Mesenchymal stem cell (in vitro differentiated cells and primary cell): ENCODE measurements around the gene DRC7.

Experiments
- DNase-seq: peaks from one replicate; pipeline ENCODE4 v3.0.0-alpha.2; 2013
- H2AFZ ChIP-seq: one replicate; pipeline ENCODE4 v1.6.1; 2013; ENCODE audit warnings: low read depth, mild to moderate bottlenecking, control low read depth, inconsistent platforms, low read length, moderate library complexity
- H2AK5ac ChIP-seq: 2 replicates; pipeline ENCODE4 v1.6.1; 2013; ENCODE audit warnings: low read length, moderate library complexity, mild to moderate bottlenecking, inconsistent platforms; ENCODE audit not compliant: severe bottlenecking
- H2BK120ac ChIP-seq: one replicate; pipeline ENCODE4 v1.6.1; 2013; ENCODE audit warnings: low read depth, mild to moderate bottlenecking, inconsistent platforms, low read length, moderate library complexity
- H2BK12ac ChIP-seq, 2 experiments: one replicate each; pipeline ENCODE4 v1.6.1; 2013; ENCODE audit warnings: inconsistent platforms in 2 of 2, low read length in 2 of 2, mild to moderate bottlenecking in 2 of 2, moderate library complexity in 2 of 2, control low read depth in 1 of 2
- H2BK15ac ChIP-seq: one replicate; pipeline ENCODE4 v1.6.1; 2013; ENCODE audit warnings: mild to moderate bottlenecking, low read depth, inconsistent platforms; ENCODE audit not compliant: poor library complexity, severe bottlenecking
- H2BK5ac ChIP-seq: 2 replicates; pipeline ENCODE4 v1.6.1; 2013; ENCODE audit warnings: low read depth, mild to moderate bottlenecking, low read length, control low read depth, inconsistent platforms; ENCODE audit not compliant: poor library complexity, severe bottlenecking
- H3K14ac ChIP-seq, 2 experiments: one replicate each; pipeline ENCODE4 v1.6.1; 2013; ENCODE audit warnings: inconsistent platforms in 2 of 2, low read length in 2 of 2, control low read depth in 1 of 2, mild to moderate bottlenecking in 1 of 2, moderate library complexity in 1 of 2
- H3K18ac ChIP-seq, 2 experiments: one replicate each; pipeline ENCODE4 v1.6.1; 2013; ENCODE audit warnings: inconsistent platforms in 2 of 2, low read length in 2 of 2, control low read depth in 1 of 2, low read depth in 1 of 2, mild to moderate bottlenecking in 1 of 2
- H3K23ac ChIP-seq, 2 experiments: one replicate each; pipeline ENCODE4 v1.6.1; 2013; ENCODE audit warnings: inconsistent platforms in 2 of 2, low read length in 2 of 2, mild to moderate bottlenecking in 2 of 2, moderate library complexity in 2 of 2, control low read depth in 1 of 2
- H3K27ac ChIP-seq: 2 replicates; pipeline ENCODE4 v1.5.1; 2013; ENCODE audit warnings: mild to moderate bottlenecking, moderate library complexity, low read length, control low read depth, inconsistent platforms; ENCODE audit not compliant: poor library complexity, severe bottlenecking
- H3K27me3 ChIP-seq, 2 experiments: 2 replicates each; pipeline versions ENCODE4 v1.6.1 to v1.7.0; 2013; ENCODE audit warnings: low read length in 2 of 2, mild to moderate bottlenecking in 2 of 2, moderate library complexity in 2 of 2, control low read depth in 1 of 2, inconsistent platforms in 1 of 2; ENCODE audit not compliant: control insufficient read depth in 1 of 2, insufficient read depth in 1 of 2
- H3K36me3 ChIP-seq, 2 experiments: 2 replicates each; pipeline versions ENCODE4 v1.6.1 to v1.7.0; 2013; ENCODE audit warnings: low read length in 2 of 2, control low read depth in 1 of 2, inconsistent platforms in 1 of 2, low read depth in 1 of 2, mild to moderate bottlenecking in 1 of 2; ENCODE audit not compliant: insufficient read depth in 2 of 2, control insufficient read depth in 1 of 2
- H3K4ac ChIP-seq, 2 experiments: one replicate each; pipeline ENCODE4 v1.6.1; 2013; ENCODE audit warnings: inconsistent platforms in 2 of 2, low read length in 2 of 2, mild to moderate bottlenecking in 2 of 2, moderate library complexity in 2 of 2, control low read depth in 1 of 2, low read depth in 1 of 2
- H3K4me1 ChIP-seq: 2 replicates; pipeline ENCODE4 v1.6.1; 2013; ENCODE audit warnings: low read depth, low read length, control low read depth; ENCODE audit not compliant: control insufficient read depth, insufficient read depth
- H3K4me2 ChIP-seq: 2 replicates; pipeline ENCODE4 v1.6.1; 2013; ENCODE audit warnings: low read length, mild to moderate bottlenecking, inconsistent platforms; ENCODE audit not compliant: poor library complexity, severe bottlenecking
- H3K4me3 ChIP-seq, 2 experiments: 2 replicates each; pipeline versions ENCODE4 v1.5.1 to v1.7.0; 2013; ENCODE audit warnings: low read length in 2 of 2, mild to moderate bottlenecking in 2 of 2, control low read depth in 1 of 2, low read depth in 1 of 2; ENCODE audit not compliant: insufficient read depth in 1 of 2
- H3K79me1 ChIP-seq: replicated peaks from 2 replicates; pipeline ENCODE4 v1.6.1; 2013; ENCODE audit warnings: mild to moderate bottlenecking, control low read depth, low read length, inconsistent platforms; ENCODE audit not compliant: poor library complexity, severe bottlenecking
- H3K9ac ChIP-seq: 2 replicates; pipeline ENCODE4 v1.7.0; 2013; ENCODE audit warnings: mild to moderate bottlenecking, low read length, moderate library complexity
- H3K9me3 ChIP-seq: 2 replicates; pipeline ENCODE4 v1.7.0; 2013; ENCODE audit warnings: mild to moderate bottlenecking, low read length; ENCODE audit not compliant: control insufficient read depth
- H4K8ac ChIP-seq: one replicate; pipeline ENCODE4 v1.6.1; 2013; ENCODE audit warnings: inconsistent platforms, mild to moderate bottlenecking, low read length, moderate library complexity
- H4K91ac ChIP-seq: one replicate; pipeline ENCODE4 v1.6.1; 2013; ENCODE audit warnings: mild to moderate bottlenecking, low read length, inconsistent platforms
- WGBS: methylation state at CpG from one replicate; pipeline ENCODE4 v1.1.7; 2013; ENCODE audit warnings: mixed read lengths; 5-methylcytosine and 5-hydroxymethylcytosine counted together

The DRC7 gene

DNA sequence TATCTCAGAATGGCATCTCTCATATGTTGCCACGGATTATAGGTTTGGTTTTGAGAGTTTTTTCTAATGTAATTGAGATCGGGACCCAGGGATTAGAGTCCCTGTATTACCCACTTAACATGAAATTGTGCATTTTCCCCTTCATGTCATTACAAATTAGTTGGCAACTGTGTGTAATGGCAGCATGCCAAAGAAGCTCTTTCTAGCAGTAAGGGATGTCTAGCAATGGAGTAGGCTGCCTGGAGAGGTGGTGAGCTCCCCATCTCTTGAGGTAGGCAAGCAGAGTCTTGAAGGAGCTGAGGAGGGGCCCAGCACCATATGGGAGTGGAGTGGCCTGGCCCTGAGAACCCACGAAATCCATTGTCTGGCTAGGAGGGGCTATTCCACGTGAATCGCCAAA is 30.9 kb downstream of the DRC7 start:
- Histone ChIP-seq H2BK5ac (no peak overlapping the region), H3K79me1 (no peaks in the 10 kb centered on the region), H3K27me3 (peaks cover 0 to 10% of the 10 kb centered on the region in 2 experiments), H3K23ac (no peak overlapping the region), H3K4me2 (no peak overlapping the region), H3K27ac (no peak overlapping the region), H3K9ac (no peak overlapping the region), H3K14ac (no peak overlapping the region), H3K9me3 (no peaks in the 10 kb centered on the region), H4K8ac (no peak overlapping the region), H3K4ac (no peak overlapping the region), H2AK5ac (no peak overlapping the region), H3K36me3 (no peaks in the 10 kb centered on the region), H3K18ac (no peak overlapping the region), H2BK12ac (no peak overlapping the region), H4K91ac (no peak overlapping the region), H3K4me1 (no peaks in the 10 kb centered on the region), H3K4me3 (no peak overlapping the region), H2BK120ac (no peak overlapping the region), H2AFZ (no peak overlapping the region), H2BK15ac (no peak overlapping the region)
- WGBS: 84% methylated on average over 3 of the region's 5 CpGs
- DNase-seq: no peak

DNA sequence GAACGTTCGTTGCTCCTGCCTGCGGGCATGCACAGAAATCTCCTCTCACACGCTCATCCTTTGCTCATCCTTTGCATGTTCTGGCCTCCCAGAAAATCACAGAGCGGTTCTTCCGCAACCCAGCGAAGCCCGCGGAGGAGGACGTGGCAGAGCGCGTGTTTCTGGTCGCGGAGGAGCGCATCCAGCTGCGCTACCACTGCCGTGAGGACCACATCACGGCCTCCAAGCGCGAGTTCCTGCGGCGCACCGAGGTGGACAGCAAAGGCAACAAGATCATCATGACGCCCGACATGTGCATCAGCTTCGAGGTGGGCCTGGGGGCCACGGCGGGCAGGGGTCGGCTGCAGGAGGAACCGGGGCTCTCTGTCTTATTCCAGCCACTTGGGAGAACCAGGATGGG is 31.4 kb downstream of the DRC7 start:
- Histone ChIP-seq H3K18ac (no peak overlapping the region), H3K9ac (no peak overlapping the region), H3K4ac (no peak overlapping the region), H2BK15ac (no peak overlapping the region), H2AFZ (no peak overlapping the region), H2BK5ac (no peak overlapping the region), H3K9me3 (no peaks in the 10 kb centered on the region), H3K23ac (no peak overlapping the region), H2BK120ac (no peak overlapping the region), H4K91ac (no peak overlapping the region), H3K27me3 (peaks cover 0 to 13% of the 10 kb centered on the region in 2 experiments), H3K4me2 (no peak overlapping the region), H3K14ac (no peak overlapping the region), H3K4me3 (no peak overlapping the region), H3K27ac (no peak overlapping the region), H3K4me1 (no peaks in the 10 kb centered on the region), H3K36me3 (no peaks in the 10 kb centered on the region), H2BK12ac (no peak overlapping the region), H4K8ac (no peak overlapping the region), H3K79me1 (no peaks in the 10 kb centered on the region), H2AK5ac (no peak overlapping the region)
- DNase-seq: no peak
- WGBS: 95% methylated on average over 30 of the region's 30 CpGs

DNA sequence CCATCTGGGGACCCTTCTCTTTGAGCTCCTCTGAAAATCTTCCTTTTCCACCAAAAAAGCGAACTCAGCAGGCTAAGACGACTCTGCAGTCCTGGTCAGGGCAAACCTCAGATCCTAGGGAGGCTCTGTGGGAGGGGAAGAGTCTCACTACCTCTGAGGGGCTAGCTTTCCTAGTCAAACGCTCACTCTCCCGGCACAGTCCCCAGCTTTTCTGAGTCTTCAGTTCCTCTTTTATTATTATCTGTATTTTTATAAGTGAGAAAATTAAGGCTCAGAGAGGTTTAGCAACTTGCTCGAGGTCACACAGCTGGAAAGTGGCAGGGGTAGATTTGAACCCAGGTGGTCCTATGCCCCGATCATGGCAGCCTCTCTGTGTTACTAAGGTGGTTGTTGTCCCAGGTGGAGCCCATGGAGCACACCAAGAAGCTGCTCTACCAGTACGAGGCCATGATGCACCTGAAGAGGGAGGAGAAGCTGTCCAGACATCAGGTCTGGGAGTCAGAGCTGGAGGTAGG is 31.9 kb downstream of the DRC7 start:
- peaks cover 4 to 13% of the 10 kb centered on the region in 2 experiments for H3K27me3 ChIP-seq
- H3K36me3 ChIP-seq: no peaks in the 10 kb centered on the region
- H3K9me3 ChIP-seq: no peaks in the 10 kb centered on the region
- no peak overlapping the region for H2BK12ac ChIP-seq
- no peak overlapping the region for H2BK5ac ChIP-seq
- no peak overlapping the region for H3K18ac ChIP-seq
- H3K4me2 ChIP-seq: no peak overlapping the region
- no peak overlapping the region for H3K27ac ChIP-seq
- H3K9ac ChIP-seq: no peak overlapping the region
- no peaks in the 10 kb centered on the region for H3K79me1 ChIP-seq
- H3K4me1 ChIP-seq: no peaks in the 10 kb centered on the region
- H3K23ac ChIP-seq: no peak overlapping the region
- no peak overlapping the region for H3K4ac ChIP-seq
- no peak overlapping the region for H2AFZ ChIP-seq
- 78% methylated on average over 5 of the region's 7 CpGs for WGBS
- no peak overlapping the region for H2BK120ac ChIP-seq
- no peak overlapping the region for H2BK15ac ChIP-seq
- H4K91ac ChIP-seq: no peak overlapping the region
- DNase-seq: no peak
- H2AK5ac ChIP-seq: no peak overlapping the region
- H3K4me3 ChIP-seq: no peak overlapping the region
- H4K8ac ChIP-seq: no peak overlapping the region
- no peak overlapping the region for H3K14ac ChIP-seq

DNA sequence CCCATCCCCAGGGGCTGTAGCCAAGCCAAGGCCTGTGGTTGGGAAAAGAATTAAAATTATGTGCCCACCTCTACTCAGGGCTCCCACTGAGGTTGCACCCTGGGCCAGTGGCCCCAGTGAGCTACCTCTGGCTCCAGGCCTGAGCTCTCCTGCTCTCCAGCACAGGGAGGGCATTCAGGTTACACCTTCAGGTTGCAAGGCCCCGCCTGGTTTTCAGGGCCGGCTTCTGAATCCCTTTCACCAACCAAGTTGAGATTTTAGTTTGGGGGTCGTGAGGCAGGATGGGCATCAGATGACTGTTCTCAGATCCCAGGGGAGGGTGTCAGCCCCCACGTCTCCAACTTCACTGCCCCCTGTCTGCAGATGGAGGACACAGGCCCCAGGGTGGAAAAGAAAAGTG is 33.0 kb downstream of the DRC7 start:
- Histone ChIP-seq H3K4me3 (no peak overlapping the region), H2BK12ac (no peak overlapping the region), H3K36me3 (no peaks in the 10 kb centered on the region), H2BK5ac (no peak overlapping the region), H3K4ac (no peak overlapping the region), H4K8ac (no peak overlapping the region), H3K27me3 (peaks cover 6 to 13% of the 10 kb centered on the region in 2 experiments), H3K23ac (no peak overlapping the region), H3K4me1 (no peaks in the 10 kb centered on the region), H3K9ac (no peak overlapping the region), H3K27ac (no peak overlapping the region), H2BK120ac (no peak overlapping the region), H2AK5ac (no peak overlapping the region), H3K79me1 (no peaks in the 10 kb centered on the region), H3K4me2 (no peak overlapping the region), H3K9me3 (peaks cover under 1% of the 10 kb centered on the region), H2AFZ (no peak overlapping the region), H4K91ac (no peak overlapping the region), H2BK15ac (no peak overlapping the region), H3K14ac (no peak overlapping the region), H3K18ac (no peak overlapping the region)
- DNase-seq: no peak
- 20% methylated on average over 1 of the region's 4 CpGs for WGBS
